SK-N-SH (cell line): Measurements from ENCODE around the gene RWDD4. TPM values are rescaled to one million over a fixed set of nuclear protein-coding genes. Genes with fewer than 3 reads are reported as not detected.

Source experiments
- CTCF ChIA-PET: fragments of 300-600, 350-600 bp; formaldehyde crosslinking; extraction: SDS; loops from one replicate; lab custom pipeline; 2021; lab: Yijun Ruan, JAX
- POLR2A ChIA-PET: fragments of 350-600 bp; sonication (Branson Sonifier 250); formaldehyde crosslinking; extraction: SDS; loops from one replicate; lab custom pipeline; 2020; ENCODE audit warnings: antibody characterized with exemption, inconsistent platforms; lab: Yijun Ruan, JAX
- DNase-seq: peaks from one replicate; pipeline ENCODE4 v3.0.0; 2012
- H2AFZ ChIP-seq: fragments of 200-600 bp; sonication (generic); 2 replicates; pipeline ENCODE4 v1.8.1; 2016; ENCODE audit warnings: antibody characterized with exemption, mild to moderate bottlenecking, low read depth
- H3F3A ChIP-seq: fragments of 200-600 bp; sonication (generic); replicated peaks from 2 replicates; pipeline ENCODE3; 2016; ENCODE audit warnings: antibody characterized with exemption, mild to moderate bottlenecking; ENCODE audit not compliant: insufficient read depth
- H3K27ac ChIP-seq, 2 experiments: fragments of 200-500 bp in 1 of 2; fragments of 200-600 bp in 1 of 2; sonication (Bioruptor generic) in 1 of 2; sonication (generic), shearing (Covaris generic) in 1 of 2; 2 replicates each; pipeline versions ENCODE4 v1.5.1 to v1.6.1; 2014 to 2016; ENCODE audit warnings: low read depth in 2 of 2, inconsistent platforms in 1 of 2, low read length in 1 of 2, mild to moderate bottlenecking in 1 of 2, mixed read lengths in 1 of 2
- H3K27me3 ChIP-seq: fragments of 200-600 bp; sonication (generic), shearing (Covaris generic); 2 replicates; pipeline ENCODE4 v1.6.1; 2016; ENCODE audit warnings: mixed run types; ENCODE audit not compliant: insufficient read depth
- H3K36me3 ChIP-seq, 2 experiments: fragments of 200-500 bp in 1 of 2; fragments of 200-600 bp in 1 of 2; sonication (Bioruptor generic) in 1 of 2; sonication (generic) in 1 of 2; replicated peaks in 1 of 2; 2 replicates each; pipeline versions ENCODE3 to v1.5.1; 2014 to 2016; ENCODE audit warnings: low read length in 1 of 2, mild to moderate bottlenecking in 1 of 2; ENCODE audit not compliant: insufficient read depth in 2 of 2, control insufficient read depth in 1 of 2
- H3K4me1 ChIP-seq, 2 experiments: fragments of 200-500 bp in 1 of 2; fragments of 200-600 bp in 1 of 2; sonication (Bioruptor generic) in 1 of 2; sonication (generic), shearing (Covaris generic) in 1 of 2; 2 replicates each; pipeline versions ENCODE4 v1.5.1 to v1.6.1; 2014 to 2016; ENCODE audit warnings: low read depth in 1 of 2, low read length in 1 of 2, mixed run types in 1 of 2; ENCODE audit not compliant: insufficient read depth in 2 of 2, control insufficient read depth in 1 of 2
- H3K4me2 ChIP-seq: fragments of 200-600 bp; sonication (generic), shearing (Covaris generic); 2 replicates; pipeline ENCODE4 v1.6.1; 2017; ENCODE audit warnings: mixed run types
- H3K4me3 ChIP-seq, 2 experiments: fragments of 200-500 bp in 1 of 2; fragments of 200-600 bp in 1 of 2; sonication (Bioruptor generic) in 1 of 2; sonication (generic), shearing (Covaris generic) in 1 of 2; 2 replicates each; pipeline versions ENCODE4 v1.5.1 to v1.8.1; 2014 to 2016; ENCODE audit warnings: low read depth in 2 of 2, inconsistent platforms in 1 of 2, low read length in 1 of 2, mild to moderate bottlenecking in 1 of 2, mixed read lengths in 1 of 2, moderate library complexity in 1 of 2
- H3K79me2 ChIP-seq: fragments of 200-600 bp; sonication (generic); 2 replicates; pipeline ENCODE4 v1.8.1; 2017; ENCODE audit warnings: mild to moderate bottlenecking; ENCODE audit not compliant: insufficient read depth
- H3K9ac ChIP-seq: fragments of 200-600 bp; sonication (generic); 2 replicates; pipeline ENCODE4 v1.6.1; 2017; ENCODE audit warnings: mixed run types
- H3K9me2 ChIP-seq: fragments of 200-600 bp; sonication (generic); 2 replicates; pipeline ENCODE4 v1.6.1; 2017; ENCODE audit warnings: mixed run types
- H3K9me3 ChIP-seq: fragments of 200-600 bp; sonication (generic); 2 replicates; pipeline ENCODE4 v1.6.1; 2017; ENCODE audit warnings: mixed run types, mild to moderate bottlenecking, moderate library complexity
- H4K20me1 ChIP-seq: fragments of 200-600 bp; sonication (generic); 2 replicates; pipeline ENCODE4 v1.6.1; 2017; ENCODE audit warnings: mild to moderate bottlenecking, mixed run types; ENCODE audit not compliant: insufficient read depth
- ELF1 ChIP-seq: IDR thresholded peaks from 2 replicates; pipeline ENCODE4 v1.4.0; 2012
- EP300 ChIP-seq, 2 experiments: IDR thresholded peaks; 2 replicates each; pipeline versions ENCODE4 v1.4.0 to v1.6.1; 2012; ENCODE audit warnings: borderline replicate concordance in 1 of 2, low read depth in 1 of 2, low read length in 1 of 2
- GABPA ChIP-seq: IDR thresholded peaks from 2 replicates; pipeline ENCODE4 v1.4.0; 2012; ENCODE audit warnings: low read depth, mild to moderate bottlenecking
- JUND ChIP-seq: IDR thresholded peaks from 2 replicates; pipeline ENCODE4 v1.4.0; 2012
- NRF1 ChIP-seq: IDR thresholded peaks from 2 replicates; pipeline ENCODE4 v1.6.1; 2012; ENCODE audit warnings: low read depth, mild to moderate bottlenecking, low read length
- REST ChIP-seq: IDR thresholded peaks from 2 replicates; pipeline ENCODE4 v1.6.1; 2012; ENCODE audit warnings: mild to moderate bottlenecking, low read depth, low read length, moderate library complexity
- RFX5 ChIP-seq: IDR thresholded peaks from 2 replicates; pipeline ENCODE4 v1.6.1; 2012; ENCODE audit warnings: mild to moderate bottlenecking, improper control_type of control experiment, low read length
- SMC3 ChIP-seq: IDR thresholded peaks from 2 replicates; pipeline ENCODE4 v1.6.1; 2012; ENCODE audit warnings: low read depth, low read length, improper control_type of control experiment
- TAF1 ChIP-seq: IDR thresholded peaks from 2 replicates; pipeline ENCODE4 v1.6.1; 2012; ENCODE audit warnings: low read depth, mild to moderate bottlenecking, low read length, moderate library complexity, borderline replicate concordance
- WGBS: methylation state at CpG from one replicate; pipeline ENCODE4 v1.1.6; 2017; ENCODE audit warnings: low lambda C conversion rate; 5-methylcytosine and 5-hydroxymethylcytosine counted together
- polyA plus RNA-seq, 3 experiments: library from polyadenylated mRNA; depleted of rRNA; stranded (reverse); fragments of >200 nt; gene quantifications; 2 replicates each; pipeline ENCODE4 v1.2.3, GENCODE V29; 2012
- TF ChIP-seq, protein P1 (sequence below): fragments of 150-350 bp; IDR thresholded peaks from 2 replicates; pipeline ENCODE4 v1.6.1; 2016; ENCODE audit warnings: mild to moderate bottlenecking, low read depth, low read length
- TF ChIP-seq, protein P2 (sequence below): IDR thresholded peaks from 2 replicates; pipeline ENCODE4 v1.4.0; 2012; ENCODE audit warnings: low read depth, borderline replicate concordance
- TF ChIP-seq, protein P3 (sequence below): IDR thresholded peaks from 2 replicates; pipeline ENCODE4 v1.4.0; 2012; ENCODE audit warnings: low read depth, borderline replicate concordance
- TF ChIP-seq, protein P4 (sequence below): fragments of 150-350 bp; IDR thresholded peaks from 2 replicates; pipeline ENCODE4 v1.6.1; 2017; ENCODE audit warnings: antibody characterized with exemption, low read length, low read depth, borderline replicate concordance
- TF ChIP-seq, protein P5 (sequence below): IDR thresholded peaks from 2 replicates; pipeline ENCODE4; 2012
- TF ChIP-seq, protein P6 (sequence below): IDR thresholded peaks from 2 replicates; pipeline ENCODE4 v1.4.0; 2012; ENCODE audit warnings: low read depth

Gene RWDD4
- polyA plus RNA-seq, 1 of the 3 experiments (the other 2 are of a cell fraction), result 7.7 TPM

- H3K4me1 ChIP-seq, result no peaks in the 10 kb centered on the region
- no peaks in the 10 kb centered on the region for H3F3A ChIP-seq
- no peaks in the 10 kb centered on the region for H3K9me2 ChIP-seq
- no peaks in the 10 kb centered on the region for H3K27me3 ChIP-seq
- no peak overlapping the region for H2AFZ ChIP-seq
- ChIA-PET CTCF (no interaction called here), POLR2A (no interaction called here)
- no peak overlapping the region for H3K9ac ChIP-seq
- WGBS, result 90% methylated on average over 5 of the region's 5 CpGs
- H3K9me3 ChIP-seq, result no peaks in the 10 kb centered on the region
- H3K4me2 ChIP-seq, result no peak overlapping the region
- no peak overlapping the region for H3K4me3 ChIP-seq
- peaks cover 4 to 8% of the 10 kb centered on the region in 2 experiments for H3K36me3 ChIP-seq
- TF ChIP-seq, protein P1, sequence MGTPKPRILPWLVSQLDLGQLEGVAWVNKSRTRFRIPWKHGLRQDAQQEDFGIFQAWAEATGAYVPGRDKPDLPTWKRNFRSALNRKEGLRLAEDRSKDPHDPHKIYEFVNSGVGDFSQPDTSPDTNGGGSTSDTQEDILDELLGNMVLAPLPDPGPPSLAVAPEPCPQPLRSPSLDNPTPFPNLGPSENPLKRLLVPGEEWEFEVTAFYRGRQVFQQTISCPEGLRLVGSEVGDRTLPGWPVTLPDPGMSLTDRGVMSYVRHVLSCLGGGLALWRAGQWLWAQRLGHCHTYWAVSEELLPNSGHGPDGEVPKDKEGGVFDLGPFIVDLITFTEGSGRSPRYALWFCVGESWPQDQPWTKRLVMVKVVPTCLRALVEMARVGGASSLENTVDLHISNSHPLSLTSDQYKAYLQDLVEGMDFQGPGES, result no peak
- TF ChIP-seq, protein P2, sequence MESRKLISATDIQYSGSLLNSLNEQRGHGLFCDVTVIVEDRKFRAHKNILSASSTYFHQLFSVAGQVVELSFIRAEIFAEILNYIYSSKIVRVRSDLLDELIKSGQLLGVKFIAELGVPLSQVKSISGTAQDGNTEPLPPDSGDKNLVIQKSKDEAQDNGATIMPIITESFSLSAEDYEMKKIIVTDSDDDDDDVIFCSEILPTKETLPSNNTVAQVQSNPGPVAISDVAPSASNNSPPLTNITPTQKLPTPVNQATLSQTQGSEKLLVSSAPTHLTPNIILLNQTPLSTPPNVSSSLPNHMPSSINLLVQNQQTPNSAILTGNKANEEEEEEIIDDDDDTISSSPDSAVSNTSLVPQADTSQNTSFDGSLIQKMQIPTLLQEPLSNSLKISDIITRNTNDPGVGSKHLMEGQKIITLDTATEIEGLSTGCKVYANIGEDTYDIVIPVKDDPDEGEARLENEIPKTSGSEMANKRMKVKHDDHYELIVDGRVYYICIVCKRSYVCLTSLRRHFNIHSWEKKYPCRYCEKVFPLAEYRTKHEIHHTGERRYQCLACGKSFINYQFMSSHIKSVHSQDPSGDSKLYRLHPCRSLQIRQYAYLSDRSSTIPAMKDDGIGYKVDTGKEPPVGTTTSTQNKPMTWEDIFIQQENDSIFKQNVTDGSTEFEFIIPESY, result no peak
- no peak for TF ChIP-seq ELF1
- H3K27ac ChIP-seq, result no peak overlapping the region
- no peak for DNase-seq
- no peaks in the 10 kb centered on the region for H4K20me1 ChIP-seq
- no peaks in the 10 kb centered on the region; the same call in 1 of the 2 replicates for H3K79me2 ChIP-seq
Measured at GRCh38 chr4:183638436-183638835, 20.5 kb downstream of the RWDD4 start.

DNA sequence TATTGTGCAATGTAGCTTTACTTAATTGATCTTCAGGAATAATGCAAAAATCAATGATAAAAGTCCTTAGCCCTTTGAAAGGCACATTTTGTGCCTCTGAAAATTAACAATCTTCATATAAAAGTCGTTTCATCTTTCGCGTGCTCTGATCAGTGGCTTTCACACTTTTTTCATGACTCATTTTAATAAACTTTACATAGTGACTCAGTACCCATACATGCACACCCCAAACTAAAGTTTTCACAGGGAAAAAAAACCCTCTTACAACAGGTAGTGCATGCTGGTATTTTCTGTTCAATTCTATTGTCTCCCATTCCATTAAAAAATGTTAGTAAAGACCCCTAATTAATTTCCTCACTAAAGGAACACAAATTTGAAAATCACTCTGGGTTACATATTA is 21.5 kb downstream of the RWDD4 start:
- Histone ChIP-seq H3K9me3 (no peaks in the 10 kb centered on the region), H2AFZ (no peak overlapping the region), H3K4me3 (no peak overlapping the region), H3K9ac (no peak overlapping the region), H3K36me3 (peaks cover 4% of the 10 kb centered on the region in 2 experiments), H3K79me2 (no peaks in the 10 kb centered on the region; the same call in 1 of the 2 replicates), H3K4me1 (no peaks in the 10 kb centered on the region), H4K20me1 (no peaks in the 10 kb centered on the region), H3F3A (no peaks in the 10 kb centered on the region), H3K27ac (no peak overlapping the region), H3K9me2 (no peaks in the 10 kb centered on the region), H3K4me2 (no peak overlapping the region), H3K27me3 (no peaks in the 10 kb centered on the region)
- no peak for DNase-seq
- CTCF ChIA-PET, result no interaction called here
- POLR2A ChIA-PET, result no interaction called here
- 84% methylated on average over 3 of the region's 3 CpGs for WGBS
- TF ChIP-seq JUND (no peak), GABPA (no peak), RFX5 (no peak), REST (no peak), EP300 (IDR thresholded peaks at IDR 0.05; ENCODE audit: borderline replicate concordance in 1 of 2, low read depth in 1 of 2, low read length in 1 of 2) (no peak), SMC3 (no peak), NRF1 (no peak), TAF1 (no peak)
- TF ChIP-seq, protein P3, sequence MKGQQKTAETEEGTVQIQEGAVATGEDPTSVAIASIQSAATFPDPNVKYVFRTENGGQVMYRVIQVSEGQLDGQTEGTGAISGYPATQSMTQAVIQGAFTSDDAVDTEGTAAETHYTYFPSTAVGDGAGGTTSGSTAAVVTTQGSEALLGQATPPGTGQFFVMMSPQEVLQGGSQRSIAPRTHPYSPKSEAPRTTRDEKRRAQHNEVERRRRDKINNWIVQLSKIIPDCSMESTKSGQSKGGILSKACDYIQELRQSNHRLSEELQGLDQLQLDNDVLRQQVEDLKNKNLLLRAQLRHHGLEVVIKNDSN, result no peak
- TF ChIP-seq, protein P4, sequence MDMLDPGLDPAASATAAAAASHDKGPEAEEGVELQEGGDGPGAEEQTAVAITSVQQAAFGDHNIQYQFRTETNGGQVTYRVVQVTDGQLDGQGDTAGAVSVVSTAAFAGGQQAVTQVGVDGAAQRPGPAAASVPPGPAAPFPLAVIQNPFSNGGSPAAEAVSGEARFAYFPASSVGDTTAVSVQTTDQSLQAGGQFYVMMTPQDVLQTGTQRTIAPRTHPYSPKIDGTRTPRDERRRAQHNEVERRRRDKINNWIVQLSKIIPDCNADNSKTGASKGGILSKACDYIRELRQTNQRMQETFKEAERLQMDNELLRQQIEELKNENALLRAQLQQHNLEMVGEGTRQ, result no peak
- TF ChIP-seq, protein P5, sequence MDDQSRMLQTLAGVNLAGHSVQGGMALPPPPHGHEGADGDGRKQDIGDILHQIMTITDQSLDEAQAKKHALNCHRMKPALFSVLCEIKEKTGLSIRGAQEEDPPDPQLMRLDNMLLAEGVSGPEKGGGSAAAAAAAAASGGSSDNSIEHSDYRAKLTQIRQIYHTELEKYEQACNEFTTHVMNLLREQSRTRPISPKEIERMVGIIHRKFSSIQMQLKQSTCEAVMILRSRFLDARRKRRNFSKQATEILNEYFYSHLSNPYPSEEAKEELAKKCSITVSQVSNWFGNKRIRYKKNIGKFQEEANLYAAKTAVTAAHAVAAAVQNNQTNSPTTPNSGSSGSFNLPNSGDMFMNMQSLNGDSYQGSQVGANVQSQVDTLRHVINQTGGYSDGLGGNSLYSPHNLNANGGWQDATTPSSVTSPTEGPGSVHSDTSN, result no peak
- TF ChIP-seq, protein P2, result no peak
- TF ChIP-seq, protein P6, sequence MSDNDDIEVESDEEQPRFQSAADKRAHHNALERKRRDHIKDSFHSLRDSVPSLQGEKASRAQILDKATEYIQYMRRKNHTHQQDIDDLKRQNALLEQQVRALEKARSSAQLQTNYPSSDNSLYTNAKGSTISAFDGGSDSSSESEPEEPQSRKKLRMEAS, result no peak
